ENCODE results near the gene RAB17. TPM values are rescaled to one million over a fixed set of nuclear protein-coding genes. Genes with fewer than 3 reads are reported as not detected.

The RAB17 gene
- total RNA-seq, 6 experiments from 2014 or later = 0.13 to 0.36 (median 0.25) TPM; not detected in 2

GRCh38 chr2:237525559-237526157, 64.9 kb downstream of the RAB17 start:
- TF ChIP-seq, protein P1, sequence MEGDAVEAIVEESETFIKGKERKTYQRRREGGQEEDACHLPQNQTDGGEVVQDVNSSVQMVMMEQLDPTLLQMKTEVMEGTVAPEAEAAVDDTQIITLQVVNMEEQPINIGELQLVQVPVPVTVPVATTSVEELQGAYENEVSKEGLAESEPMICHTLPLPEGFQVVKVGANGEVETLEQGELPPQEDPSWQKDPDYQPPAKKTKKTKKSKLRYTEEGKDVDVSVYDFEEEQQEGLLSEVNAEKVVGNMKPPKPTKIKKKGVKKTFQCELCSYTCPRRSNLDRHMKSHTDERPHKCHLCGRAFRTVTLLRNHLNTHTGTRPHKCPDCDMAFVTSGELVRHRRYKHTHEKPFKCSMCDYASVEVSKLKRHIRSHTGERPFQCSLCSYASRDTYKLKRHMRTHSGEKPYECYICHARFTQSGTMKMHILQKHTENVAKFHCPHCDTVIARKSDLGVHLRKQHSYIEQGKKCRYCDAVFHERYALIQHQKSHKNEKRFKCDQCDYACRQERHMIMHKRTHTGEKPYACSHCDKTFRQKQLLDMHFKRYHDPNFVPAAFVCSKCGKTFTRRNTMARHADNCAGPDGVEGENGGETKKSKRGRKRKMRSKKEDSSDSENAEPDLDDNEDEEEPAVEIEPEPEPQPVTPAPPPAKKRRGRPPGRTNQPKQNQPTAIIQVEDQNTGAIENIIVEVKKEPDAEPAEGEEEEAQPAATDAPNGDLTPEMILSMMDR (IDR thresholded peaks at IDR 0.05) = no peak

DNA sequence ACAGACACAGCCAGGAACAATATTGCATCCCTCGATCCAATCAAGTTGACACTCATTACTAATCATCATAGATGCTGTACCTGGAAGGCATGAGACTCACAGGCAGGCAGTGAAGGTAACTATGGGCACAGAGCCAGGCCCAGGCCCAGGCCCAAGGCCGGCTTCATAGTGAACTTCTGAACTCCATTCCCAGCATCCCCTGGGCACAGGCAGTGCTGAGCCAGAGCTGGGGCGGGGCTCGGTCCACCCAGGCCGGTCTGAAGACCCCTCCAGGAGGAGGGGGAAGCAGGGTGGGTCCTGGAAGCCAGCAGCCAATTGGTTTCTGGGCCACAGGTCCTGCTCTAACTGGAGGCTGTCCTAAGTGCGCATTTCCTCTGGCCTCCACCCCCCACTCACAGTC, 65.9 kb downstream of the RAB17 start:
- no peak overlapping the region for H3K4me3 Mint-ChIP-seq
- H3K36me3 Mint-ChIP-seq (ENCODE audit: low read depth) = peaks cover 28% of the 10 kb centered on the region
- no peaks in the 10 kb centered on the region for H3K4me1 Mint-ChIP-seq (ENCODE audit: low read depth)
- DNase-seq = no peak
- TF ChIP-seq, protein P1 (IDR thresholded peaks at IDR 0.05) = no peak
- H3K27ac Mint-ChIP-seq = no peak overlapping the region
- H3K9me3 Mint-ChIP-seq = no peaks in the 10 kb centered on the region
- no peaks in the 10 kb centered on the region; the same call in 1 of the 2 replicates for H3K27me3 Mint-ChIP-seq (ENCODE audit: insufficient read depth)

More at GRCh38 chr2:237525559-237526157, 64.9 kb downstream of the RAB17 start:
- no peaks in the 10 kb centered on the region for H3K9me3 Mint-ChIP-seq
- H3K4me3 Mint-ChIP-seq = no peak overlapping the region
- H3K4me1 Mint-ChIP-seq (ENCODE audit: low read depth) = no peaks in the 10 kb centered on the region
- DNase-seq = no peak
- no peaks in the 10 kb centered on the region; the same call in 1 of the 2 replicates for H3K27me3 Mint-ChIP-seq (ENCODE audit: insufficient read depth)
- peaks cover 28% of the 10 kb centered on the region for H3K36me3 Mint-ChIP-seq (ENCODE audit: low read depth)
- no peak overlapping the region for H3K27ac Mint-ChIP-seq

Other genes starting within 250 kb of the RAB17 start
- 100 to 1,000 TPM; 409 to 759 (median 458) TPM for gene COL6A3, start 176.6 kb downstream of the RAB17 start, total RNA-seq (2021; fragmentation: NEBNext Ultra II Directional; extraction: Animal tissue kit (Norgen Biotek cat#: 25700))
- gene MLPH, start 103.5 kb downstream of the RAB17 start, total RNA-seq (2021; fragmentation: NEBNext Ultra II Directional; extraction: Animal tissue kit (Norgen Biotek cat#: 25700)) = 10 to 100 TPM; 32.0 to 44.1 (median 41.0) TPM
- gene PRLH, start 24.2 kb downstream of the RAB17 start, total RNA-seq (2021; fragmentation: NEBNext Ultra II Directional; extraction: Animal tissue kit (Norgen Biotek cat#: 25700)) = not detected
- gene LRRFIP1, start 36.9 kb upstream of the RAB17 start, total RNA-seq (2021; fragmentation: NEBNext Ultra II Directional; extraction: Animal tissue kit (Norgen Biotek cat#: 25700)) = 100 to 1,000 TPM in 4 of 6 experiments, 10 to 100 TPM in 2; 90.6 to 107 (median 102) TPM
- under 1 TPM in 5 of 6 experiments, not detected in 1; 0.07 to 0.10 (median 0.09) TPM for gene RBM44, start 208.0 kb upstream of the RAB17 start, total RNA-seq (2021; fragmentation: NEBNext Ultra II Directional; extraction: Animal tissue kit (Norgen Biotek cat#: 25700))